ENCODE measurements around the gene FTSJ3.

GRCh38 chr17:63773272-63774140 is 54.0 kb downstream of the FTSJ3 start, which contains the start of gene CCDC47:
- TF ChIP-seq EZH2 (IDR thresholded peaks at IDR 0.05; ENCODE audit: insufficient read depth, poor library complexity, severe bottlenecking) (no peak), EZH2phosphoT487 (IDR thresholded peaks at IDR 0.05; ENCODE audit: insufficient read depth, low read depth) (no peak)
